ENCODE data around the gene STPG3. TPM values are rescaled to one million over a fixed set of nuclear protein-coding genes. Genes with fewer than 3 reads are reported as not detected.

The STPG3 gene
- total and polyA plus RNA-seq, 2 of the 13 experiments (the other 11 are each of a cell fraction or from before 2014, with no cell fraction given) = not detected

DNA sequence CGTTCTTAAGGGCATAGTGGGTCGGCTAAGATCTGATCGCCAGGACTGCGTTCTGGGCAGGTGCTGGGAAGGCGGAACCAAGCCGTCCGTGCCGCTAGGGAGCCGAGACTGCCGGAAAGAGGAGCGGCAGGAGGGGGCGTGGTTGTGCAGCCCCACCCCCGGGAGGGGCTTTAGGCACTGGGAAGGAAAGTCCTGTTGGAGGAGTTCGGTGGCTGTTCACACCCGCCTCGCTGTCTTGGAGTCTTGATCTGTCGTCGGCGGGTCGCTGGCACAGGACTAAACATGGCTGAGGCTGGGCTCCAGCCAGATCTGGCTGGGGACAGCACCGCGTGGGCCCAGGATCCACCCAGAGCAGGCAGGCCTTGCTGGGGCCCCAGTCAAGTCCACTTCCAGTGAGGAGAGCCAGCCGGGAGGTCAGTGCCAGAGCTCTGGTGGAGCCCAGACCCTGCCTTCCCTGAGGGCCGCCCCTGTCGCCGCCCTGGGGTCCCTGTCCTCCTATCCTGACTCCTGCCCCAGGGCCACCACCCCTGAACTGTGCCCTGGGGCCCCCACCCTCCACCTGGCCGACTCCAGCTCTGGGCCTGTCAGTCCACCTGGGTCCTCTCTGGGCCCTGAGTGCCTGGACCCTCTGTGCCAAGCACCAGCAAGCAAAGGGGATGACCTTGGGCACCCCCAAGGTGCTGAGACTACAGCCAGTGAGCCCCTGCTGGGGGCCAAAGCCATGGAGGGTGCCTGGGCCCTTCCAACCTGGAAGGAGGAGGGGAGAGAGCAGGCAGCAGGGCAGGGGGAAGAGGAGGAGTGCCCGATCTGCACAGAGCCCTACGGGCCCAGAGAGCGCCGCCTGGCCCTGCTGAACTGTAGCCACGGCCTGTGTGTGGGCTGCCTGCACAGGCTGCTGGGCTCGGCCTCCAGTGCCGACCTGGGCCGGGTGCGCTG lies 33.5 kb upstream of the STPG3 start (continued):
- TF ChIP-seq NFE2L2 (IDR thresholded peaks at IDR 0.05; ENCODE audit: low read length) (no peak), MAFK (conservative IDR thresholded peaks at IDR 0.05 in 1 of 2, IDR thresholded peaks at IDR 0.05 in 1 of 2; ENCODE audit: low read length in 2 of 2) (no peak), HOXA3 (CRISPR knock-in tag; IDR thresholded peaks at IDR 0.05) (peak; percentile 49; the same call in 1 of the 2 replicates), ZNF33B (CRISPR knock-in tag; IDR thresholded peaks at IDR 0.05) (0 out of 2 replicates have a peak, but pooled peaks have one; percentile 36), HCFC1 (IDR thresholded peaks at IDR 0.05; ENCODE audit: low read depth, low read length) (no peak; the same call in 1 of the 2 replicates), SRF (IDR thresholded peaks at IDR 0.05; ENCODE audit: low read depth, low read length) (no peak), ZNF674 (CRISPR knock-in tag; IDR thresholded peaks at IDR 0.05; ENCODE audit: low read depth) (no peak), JUNB (CRISPR knock-in tag; IDR thresholded peaks at IDR 0.05; ENCODE audit: borderline replicate concordance) (no peak), ZNF44 (CRISPR knock-in tag; IDR thresholded peaks at IDR 0.05) (no peak), AHR (CRISPR knock-in tag; IDR thresholded peaks at IDR 0.05) (no peak), RFX1 (IDR thresholded peaks at IDR 0.05) (no peak), PTBP1 (IDR thresholded peaks at IDR 0.05; ENCODE audit: low read depth, low read length, poor library complexity, severe bottlenecking) (peak; percentile 25), SRSF4 (IDR thresholded peaks at IDR 0.05; ENCODE audit: low read depth, low read length, poor library complexity, severe bottlenecking) (no peak), ZBTB20 (CRISPR knock-in tag; IDR thresholded peaks at IDR 0.05; ENCODE audit: borderline replicate concordance, low read depth) (peak; percentile 24; the same call in 1 of the 2 replicates), SUZ12 (IDR thresholded peaks at IDR 0.05; ENCODE audit: low read depth, low read length) (no peak), GATA4 (IDR thresholded peaks at IDR 0.05; ENCODE audit: borderline replicate concordance, low read depth) (0 out of 2 replicates have a peak, but pooled peaks have one; percentile 16)
- TF ChIP-seq, protein P1, sequence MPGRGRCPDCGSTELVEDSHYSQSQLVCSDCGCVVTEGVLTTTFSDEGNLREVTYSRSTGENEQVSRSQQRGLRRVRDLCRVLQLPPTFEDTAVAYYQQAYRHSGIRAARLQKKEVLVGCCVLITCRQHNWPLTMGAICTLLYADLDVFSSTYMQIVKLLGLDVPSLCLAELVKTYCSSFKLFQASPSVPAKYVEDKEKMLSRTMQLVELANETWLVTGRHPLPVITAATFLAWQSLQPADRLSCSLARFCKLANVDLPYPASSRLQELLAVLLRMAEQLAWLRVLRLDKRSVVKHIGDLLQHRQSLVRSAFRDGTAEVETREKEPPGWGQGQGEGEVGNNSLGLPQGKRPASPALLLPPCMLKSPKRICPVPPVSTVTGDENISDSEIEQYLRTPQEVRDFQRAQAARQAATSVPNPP (CRISPR knock-in tag; IDR thresholded peaks at IDR 0.05) = no peak
- TF ChIP-seq, protein P2, sequence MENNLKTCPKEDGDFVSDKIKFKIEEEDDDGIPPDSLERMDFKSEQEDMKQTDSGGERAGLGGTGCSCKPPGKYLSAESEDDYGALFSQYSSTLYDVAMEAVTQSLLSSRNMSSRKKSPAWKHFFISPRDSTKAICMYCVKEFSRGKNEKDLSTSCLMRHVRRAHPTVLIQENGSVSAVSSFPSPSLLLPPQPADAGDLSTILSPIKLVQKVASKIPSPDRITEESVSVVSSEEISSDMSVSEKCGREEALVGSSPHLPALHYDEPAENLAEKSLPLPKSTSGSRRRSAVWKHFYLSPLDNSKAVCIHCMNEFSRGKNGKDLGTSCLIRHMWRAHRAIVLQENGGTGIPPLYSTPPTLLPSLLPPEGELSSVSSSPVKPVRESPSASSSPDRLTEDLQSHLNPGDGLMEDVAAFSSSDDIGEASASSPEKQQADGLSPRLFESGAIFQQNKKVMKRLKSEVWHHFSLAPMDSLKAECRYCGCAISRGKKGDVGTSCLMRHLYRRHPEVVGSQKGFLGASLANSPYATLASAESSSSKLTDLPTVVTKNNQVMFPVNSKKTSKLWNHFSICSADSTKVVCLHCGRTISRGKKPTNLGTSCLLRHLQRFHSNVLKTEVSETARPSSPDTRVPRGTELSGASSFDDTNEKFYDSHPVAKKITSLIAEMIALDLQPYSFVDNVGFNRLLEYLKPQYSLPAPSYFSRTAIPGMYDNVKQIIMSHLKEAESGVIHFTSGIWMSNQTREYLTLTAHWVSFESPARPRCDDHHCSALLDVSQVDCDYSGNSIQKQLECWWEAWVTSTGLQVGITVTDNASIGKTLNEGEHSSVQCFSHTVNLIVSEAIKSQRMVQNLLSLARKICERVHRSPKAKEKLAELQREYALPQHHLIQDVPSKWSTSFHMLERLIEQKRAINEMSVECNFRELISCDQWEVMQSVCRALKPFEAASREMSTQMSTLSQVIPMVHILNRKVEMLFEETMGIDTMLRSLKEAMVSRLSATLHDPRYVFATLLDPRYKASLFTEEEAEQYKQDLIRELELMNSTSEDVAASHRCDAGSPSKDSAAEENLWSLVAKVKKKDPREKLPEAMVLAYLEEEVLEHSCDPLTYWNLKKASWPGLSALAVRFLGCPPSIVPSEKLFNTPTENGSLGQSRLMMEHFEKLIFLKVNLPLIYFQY (CRISPR knock-in tag; IDR thresholded peaks at IDR 0.05; ENCODE audit: borderline replicate concordance) = no peak
- TF ChIP-seq, protein P3, sequence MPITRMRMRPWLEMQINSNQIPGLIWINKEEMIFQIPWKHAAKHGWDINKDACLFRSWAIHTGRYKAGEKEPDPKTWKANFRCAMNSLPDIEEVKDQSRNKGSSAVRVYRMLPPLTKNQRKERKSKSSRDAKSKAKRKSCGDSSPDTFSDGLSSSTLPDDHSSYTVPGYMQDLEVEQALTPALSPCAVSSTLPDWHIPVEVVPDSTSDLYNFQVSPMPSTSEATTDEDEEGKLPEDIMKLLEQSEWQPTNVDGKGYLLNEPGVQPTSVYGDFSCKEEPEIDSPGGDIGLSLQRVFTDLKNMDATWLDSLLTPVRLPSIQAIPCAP (CRISPR knock-in tag; IDR thresholded peaks at IDR 0.05; ENCODE audit: low read depth) = no peak
- TF ChIP-seq, protein P4, sequence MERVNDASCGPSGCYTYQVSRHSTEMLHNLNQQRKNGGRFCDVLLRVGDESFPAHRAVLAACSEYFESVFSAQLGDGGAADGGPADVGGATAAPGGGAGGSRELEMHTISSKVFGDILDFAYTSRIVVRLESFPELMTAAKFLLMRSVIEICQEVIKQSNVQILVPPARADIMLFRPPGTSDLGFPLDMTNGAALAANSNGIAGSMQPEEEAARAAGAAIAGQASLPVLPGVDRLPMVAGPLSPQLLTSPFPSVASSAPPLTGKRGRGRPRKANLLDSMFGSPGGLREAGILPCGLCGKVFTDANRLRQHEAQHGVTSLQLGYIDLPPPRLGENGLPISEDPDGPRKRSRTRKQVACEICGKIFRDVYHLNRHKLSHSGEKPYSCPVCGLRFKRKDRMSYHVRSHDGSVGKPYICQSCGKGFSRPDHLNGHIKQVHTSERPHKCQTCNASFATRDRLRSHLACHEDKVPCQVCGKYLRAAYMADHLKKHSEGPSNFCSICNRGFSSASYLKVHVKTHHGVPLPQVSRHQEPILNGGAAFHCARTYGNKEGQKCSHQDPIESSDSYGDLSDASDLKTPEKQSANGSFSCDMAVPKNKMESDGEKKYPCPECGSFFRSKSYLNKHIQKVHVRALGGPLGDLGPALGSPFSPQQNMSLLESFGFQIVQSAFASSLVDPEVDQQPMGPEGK (CRISPR knock-in tag; IDR thresholded peaks at IDR 0.05) = peak; percentile 87

All from HepG2 (cell line).